Endometrial microvascular endothelial cells (primary cell): ENCODE results near the gene PSAT1. TPM values are rescaled to one million over a fixed set of nuclear protein-coding genes. Genes with fewer than 3 reads are reported as not detected.

Source experiments
- in situ Hi-C: cut with HindIII; loops from 2 replicates; pipeline ENCODE4 v1.10.0; 2017; ENCODE audit warnings: low sequenced_read_pairs, low pct_unique_long_range_greater_than_20kb; ENCODE audit errors: inconsistent ontology term
- total RNA-seq: library from RNA; depleted of rRNA; stranded (reverse); fragments of >200 nt; gene quantifications from one replicate; pipeline ENCODE4 v1.2.3, GENCODE V29; 2015; ENCODE audit errors: inconsistent ontology term

The PSAT1 gene
- total RNA-seq, 1 donor from 2014 or later: 47.4 TPM

GRCh38 chr9:78354989-78355388 lies 58.1 kb downstream of the PSAT1 start:
- in situ Hi-C loops: no loop called here

GRCh38 chr9:78356634-78357033 lies 59.7 kb downstream of the PSAT1 start:
- in situ Hi-C loops: no loop called here

- in situ Hi-C loops: no loop called here
Observed at GRCh38 chr9:78357165-78357873, 60.4 kb downstream of the PSAT1 start.

GRCh38 chr9:78358329-78359051 lies 61.6 kb downstream of the PSAT1 start:
- in situ Hi-C loops: no loop called here

GRCh38 chr9:78363221-78363620 lies 66.3 kb downstream of the PSAT1 start:
- in situ Hi-C loops: no loop called here

GRCh38 chr9:78365748-78366697 lies 69.1 kb downstream of the PSAT1 start:
- in situ Hi-C loops: no loop called here

GRCh38 chr9:78366827-78367226 lies 69.9 kb downstream of the PSAT1 start:
- in situ Hi-C loops: no loop called here

- in situ Hi-C loops: no loop called here
Observed at GRCh38 chr9:78368236-78368635, 71.3 kb downstream of the PSAT1 start.

GRCh38 chr9:78369639-78370219 lies 72.8 kb downstream of the PSAT1 start:
- in situ Hi-C loops: no loop called here

GRCh38 chr9:78370991-78371390 lies 74.1 kb downstream of the PSAT1 start:
- in situ Hi-C loops: no loop called here

GRCh38 chr9:78371981-78372380 lies 75.1 kb downstream of the PSAT1 start:
- in situ Hi-C loops: no loop called here

Other genes with a start within 250 kb of the PSAT1 start
- 32.9 TPM for gene CEP78, start 61.0 kb upstream of the PSAT1 start, total RNA-seq